ENCODE data around the gene MT1X. TPM values are rescaled to one million over a fixed set of nuclear protein-coding genes. Genes with fewer than 3 reads are reported as not detected.

Gene MT1X
- total and polyA plus RNA-seq, 2 of the 13 experiments (the other 11 are each of a cell fraction or from before 2014, with no cell fraction given): 19.7 to 288 TPM

DNA sequence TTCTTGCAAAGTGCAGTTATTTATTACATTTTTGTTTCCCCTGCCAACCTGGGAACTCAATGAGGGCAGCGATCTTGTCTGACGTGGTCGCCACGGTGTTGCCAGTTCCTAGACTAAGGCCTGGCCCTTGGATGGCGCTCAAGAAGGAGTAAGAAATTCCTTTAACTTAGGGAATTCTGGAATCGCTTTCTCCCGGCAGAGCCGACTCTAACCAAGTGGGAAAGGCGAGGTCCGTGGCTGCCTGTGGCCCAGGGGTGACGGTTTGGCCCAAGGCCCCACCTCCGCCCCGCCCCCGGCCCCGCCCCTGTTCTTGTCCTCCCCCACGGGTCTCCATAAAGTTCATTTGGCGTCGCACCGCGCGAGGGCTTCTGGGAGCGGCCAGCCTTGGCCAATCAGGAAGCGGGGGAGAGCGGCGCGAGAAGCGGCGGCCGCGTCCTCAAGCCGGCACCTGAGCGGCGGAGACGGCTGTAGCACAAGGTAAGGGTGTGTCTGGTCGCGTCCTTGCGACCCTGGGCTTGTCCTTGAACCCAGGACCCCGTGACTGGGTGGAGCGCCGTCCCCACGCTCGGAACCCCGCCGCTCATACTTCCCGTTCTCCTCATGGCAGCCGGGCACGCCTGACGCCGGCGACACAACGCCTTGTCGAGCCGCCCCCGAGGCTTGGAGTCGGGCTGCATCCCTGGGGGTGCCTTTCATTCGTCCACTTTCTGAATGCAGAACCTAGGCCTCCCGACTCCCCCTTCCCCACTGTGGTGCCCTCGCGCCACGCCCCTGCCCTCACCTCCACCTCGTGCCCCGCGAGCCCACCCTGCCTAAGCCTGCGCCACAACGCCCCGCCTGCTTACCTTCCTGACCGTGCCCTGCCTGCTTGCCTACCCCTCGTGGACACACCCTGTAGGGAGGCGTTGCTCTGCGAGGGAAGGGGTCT lies 47.7 kb downstream of the MT1X start, which contains the start of gene NUP93 (continued):
- TF ChIP-seq CBX2 (IDR thresholded peaks at IDR 0.05; ENCODE audit: low read depth, low read length): no peak
- TF ChIP-seq CBX2 (CRISPR knock-in tag; IDR thresholded peaks at IDR 0.05; ENCODE audit: low read depth): no peak
- no peak for TF ChIP-seq EHMT2 (IDR thresholded peaks at IDR 0.05; ENCODE audit: borderline replicate concordance, low read depth, low read length)
- no peak for TF ChIP-seq NFE2L2 (IDR thresholded peaks at IDR 0.05; ENCODE audit: low read length)
- TF ChIP-seq, protein P1, sequence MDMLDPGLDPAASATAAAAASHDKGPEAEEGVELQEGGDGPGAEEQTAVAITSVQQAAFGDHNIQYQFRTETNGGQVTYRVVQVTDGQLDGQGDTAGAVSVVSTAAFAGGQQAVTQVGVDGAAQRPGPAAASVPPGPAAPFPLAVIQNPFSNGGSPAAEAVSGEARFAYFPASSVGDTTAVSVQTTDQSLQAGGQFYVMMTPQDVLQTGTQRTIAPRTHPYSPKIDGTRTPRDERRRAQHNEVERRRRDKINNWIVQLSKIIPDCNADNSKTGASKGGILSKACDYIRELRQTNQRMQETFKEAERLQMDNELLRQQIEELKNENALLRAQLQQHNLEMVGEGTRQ (IDR thresholded peaks at IDR 0.05; ENCODE audit: low read depth, low read length): no peak
- TF ChIP-seq, protein P1 (CRISPR knock-in tag; IDR thresholded peaks at IDR 0.05; ENCODE audit: borderline replicate concordance): no peak; the same call in 1 of the 2 replicates
- TF ChIP-seq PHB2 (IDR thresholded peaks at IDR 0.05; ENCODE audit: partially characterized antibody): no peak
- TF ChIP-seq NCOR1 (IDR thresholded peaks at IDR 0.05; ENCODE audit: borderline replicate concordance, low read length): no peak; the same call in 1 of the 2 replicates
- peak; percentile 83 for TF ChIP-seq ZMYM4 (CRISPR knock-in tag; IDR thresholded peaks at IDR 0.05)
- TF ChIP-seq HMG20B (CRISPR knock-in tag; conservative IDR thresholded peaks at IDR 0.05): peak; percentile 45; the same call in 1 of the 2 replicates
- 0 out of 2 replicates have a peak, but pooled peaks have one; percentile 8 for TF ChIP-seq KDM1A (CRISPR knock-in tag; IDR thresholded peaks at IDR 0.05)
- TF ChIP-seq ZNF232 (CRISPR knock-in tag; IDR thresholded peaks at IDR 0.05; ENCODE audit: borderline replicate concordance): peak; percentile 83; the same call in 1 of the 2 replicates
- TF ChIP-seq ZNF660 (CRISPR knock-in tag; IDR thresholded peaks at IDR 0.05; ENCODE audit: borderline replicate concordance, low read depth): no peak
- TF ChIP-seq, protein P2, sequence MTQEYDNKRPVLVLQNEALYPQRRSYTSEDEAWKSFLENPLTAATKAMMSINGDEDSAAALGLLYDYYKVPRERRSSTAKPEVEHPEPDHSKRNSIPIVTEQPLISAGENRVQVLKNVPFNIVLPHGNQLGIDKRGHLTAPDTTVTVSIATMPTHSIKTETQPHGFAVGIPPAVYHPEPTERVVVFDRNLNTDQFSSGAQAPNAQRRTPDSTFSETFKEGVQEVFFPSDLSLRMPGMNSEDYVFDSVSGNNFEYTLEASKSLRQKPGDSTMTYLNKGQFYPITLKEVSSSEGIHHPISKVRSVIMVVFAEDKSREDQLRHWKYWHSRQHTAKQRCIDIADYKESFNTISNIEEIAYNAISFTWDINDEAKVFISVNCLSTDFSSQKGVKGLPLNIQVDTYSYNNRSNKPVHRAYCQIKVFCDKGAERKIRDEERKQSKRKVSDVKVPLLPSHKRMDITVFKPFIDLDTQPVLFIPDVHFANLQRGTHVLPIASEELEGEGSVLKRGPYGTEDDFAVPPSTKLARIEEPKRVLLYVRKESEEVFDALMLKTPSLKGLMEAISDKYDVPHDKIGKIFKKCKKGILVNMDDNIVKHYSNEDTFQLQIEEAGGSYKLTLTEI (CRISPR knock-in tag; conservative IDR thresholded peaks at IDR 0.05): no peak
- TF ChIP-seq SKI (IDR thresholded peaks at IDR 0.05; ENCODE audit: partially characterized antibody): peak; percentile 69
- TF ChIP-seq CBFB (CRISPR knock-in tag; IDR thresholded peaks at IDR 0.05): no peak
- TF ChIP-seq, protein P3, sequence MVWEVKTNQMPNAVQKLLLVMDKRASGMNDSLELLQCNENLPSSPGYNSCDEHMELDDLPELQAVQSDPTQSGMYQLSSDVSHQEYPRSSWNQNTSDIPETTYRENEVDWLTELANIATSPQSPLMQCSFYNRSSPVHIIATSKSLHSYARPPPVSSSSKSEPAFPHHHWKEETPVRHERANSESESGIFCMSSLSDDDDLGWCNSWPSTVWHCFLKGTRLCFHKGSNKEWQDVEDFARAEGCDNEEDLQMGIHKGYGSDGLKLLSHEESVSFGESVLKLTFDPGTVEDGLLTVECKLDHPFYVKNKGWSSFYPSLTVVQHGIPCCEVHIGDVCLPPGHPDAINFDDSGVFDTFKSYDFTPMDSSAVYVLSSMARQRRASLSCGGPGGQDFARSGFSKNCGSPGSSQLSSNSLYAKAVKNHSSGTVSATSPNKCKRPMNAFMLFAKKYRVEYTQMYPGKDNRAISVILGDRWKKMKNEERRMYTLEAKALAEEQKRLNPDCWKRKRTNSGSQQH (CRISPR knock-in tag; IDR thresholded peaks at IDR 0.05; ENCODE audit: low read depth): peak; percentile 27
- 0 out of 2 replicates have a peak, but pooled peaks have one; percentile 13 for TF ChIP-seq ZFP36L2 (CRISPR knock-in tag; IDR thresholded peaks at IDR 0.05)
- no peak for TF ChIP-seq ZNF747 (CRISPR knock-in tag; IDR thresholded peaks at IDR 0.05; ENCODE audit: borderline replicate concordance)
- peak; percentile 71 for TF ChIP-seq HNRNPLL (IDR thresholded peaks at IDR 0.05; ENCODE audit: low read depth, low read length, poor library complexity, severe bottlenecking)
- TF ChIP-seq SNRNP70 (IDR thresholded peaks at IDR 0.05; ENCODE audit: low read depth, low read length): no peak
- no peak for TF ChIP-seq JUN (CRISPR knock-in tag; IDR thresholded peaks at IDR 0.05)
- TF ChIP-seq ZNF749 (CRISPR knock-in tag; IDR thresholded peaks at IDR 0.05; ENCODE audit: borderline replicate concordance): peak; percentile 73
- TF ChIP-seq BRCA1 (CRISPR knock-in tag; IDR thresholded peaks at IDR 0.05): 0 out of 2 replicates have a peak, but pooled peaks have one; percentile 70
- TF ChIP-seq ONECUT2 (CRISPR knock-in tag; IDR thresholded peaks at IDR 0.05): no peak
- peak; percentile 55 for TF ChIP-seq ISL2 (CRISPR knock-in tag; IDR thresholded peaks at IDR 0.05)

Data from HepG2 (cell line).